Heart right ventricle (tissue), 16 donors: ENCODE measurements around the gene AGTR1. TPM values are rescaled to one million over a fixed set of nuclear protein-coding genes. Genes with fewer than 3 reads are reported as not detected.

Source experiments
- ATAC-seq, 8 donors: fragments of 200-7000 bp; cut with Tn5 transposase; one replicate each; pipeline ENCODE4 v1.9.1; 2020; ENCODE audit warnings: mild to moderate bottlenecking in 8 of 8, moderate library complexity in 8 of 8, moderate number of reproducible peaks in 1 of 8
- DNase-seq, 2 donors: peaks; one replicate each; pipeline ENCODE4 v3.0.0-alpha.2; 2020
- H3K27ac ChIP-seq, 10 donors: fragments of 200-600 bp; sonication (generic) in 2 of 10; one replicate each; pipeline versions ENCODE4 v1.5.0 to v1.8.0; 2020 to 2022; ENCODE audit warnings: mild to moderate bottlenecking in 3 of 10
- H3K27me3 ChIP-seq, 7 donors: fragments of 200-600 bp; one replicate each; pipeline ENCODE4 v1.8.0; 2021 to 2022; ENCODE audit warnings: mild to moderate bottlenecking in 2 of 7
- H3K36me3 ChIP-seq, 9 donors: fragments of 200-600 bp; sonication (generic) in 1 of 9; one replicate each; pipeline versions ENCODE4 v1.5.0 to v1.8.0; 2020 to 2022; ENCODE audit warnings: mild to moderate bottlenecking in 2 of 9
- H3K4me1 ChIP-seq, 9 donors: fragments of 200-600 bp; sonication (generic) in 1 of 9; one replicate each; pipeline versions ENCODE4 v1.5.0 to v1.8.0; 2020 to 2022; ENCODE audit warnings: mild to moderate bottlenecking in 4 of 9
- H3K4me3 ChIP-seq, 10 donors: fragments of 200-600 bp; sonication (generic) in 2 of 10; one replicate each; pipeline versions ENCODE4 v1.5.0 to v1.8.0; 2020 to 2022; ENCODE audit warnings: mild to moderate bottlenecking in 7 of 10, moderate library complexity in 2 of 10
- H3K9me3 ChIP-seq, 11 donors: fragments of 200-600 bp in 10 of 11; sonication (generic) in 2 of 11; one replicate each; pipeline versions ENCODE4 v1.5.0 to v1.8.0; 2013 to 2022; ENCODE audit warnings: mild to moderate bottlenecking in 2 of 11, control low read depth in 1 of 11, moderate library complexity in 1 of 11
- CTCF ChIP-seq, 9 donors: fragments of 200-600 bp; sonication (generic) in 2 of 9; IDR thresholded peaks; one replicate each; pipeline versions ENCODE4 v1.5.0 to v1.8.0; 2021 to 2022; ENCODE audit warnings: antibody characterized with exemption in 9 of 9, mild to moderate bottlenecking in 5 of 9, moderate library complexity in 1 of 9
- WGBS, 2 donors: extraction: QIAGEN DNeasy Blood & Tissue Kit; methylation state at CpG; one replicate each; pipeline ENCODE4 v1.1.7; 2013; ENCODE audit warnings: inconsistent platforms in 1 of 2; 5-methylcytosine and 5-hydroxymethylcytosine counted together
- intact Hi-C, 10 donors: fragments of 100-400 bp; cut with DNase I; formaldehyde crosslinking; loops; one replicate each; pipeline versions ENCODE4 v1.11.1 to v1.14.2; 2022
- polyA plus RNA-seq, 2 donors: library from polyadenylated mRNA; stranded (reverse); fragments of 200-250 nt; gene quantifications; one replicate each; pipeline ENCODE4 v1.2.3, GENCODE V29; 2013
- total RNA-seq, 10 donors: library from RNA; stranded (reverse); fragmentation: NEBNext Ultra II Directional in 3 of 10; extraction: Animal tissue kit (Norgen Biotek cat#: 25700) in 3 of 10; gene quantifications; one replicate each; pipeline versions ENCODE4 v1.2.1 to v1.2.4, GENCODE V29; 2021 to 2023
- donor health status: Arrhythmogenic right ventricular cardiomyopathy.
- donor health status: ischemic (EF 13 %, LVEDD 7.1; RV severe dilation, severe dysfunction).
- donor health status: healthy with polysubstance abuse.
- donor health status: DM: no; HTN: yes; CAD: no.
- donor health status: DM: no; HTN: no; CAD: no.
- donor health status: ischemic (EF 25% LVEDD 6.9; RV normal size, moderate dysfunction).
- donor health status: ischemic (EF 25% LVEDD 5.7; RV mildly dilated, moderate dysfunction).
- donor health status: healthy.
- donor health status: DM: yes; HTN: yes; CAD: no.
- donor health status: Ischemic cardiomyopathy.
- donor health status: ischemic (EF 35%, LVEDD 5.7; RV mildly dilated, moderate dysfunction).
- donor health status: nonischemic (EF 11% LVEDD 7.7; RV severe dilation, severe dysfunction).
- donor health status: DM: yes; HTN: yes; CAD: no.
- donor health status: PGD.
- donor health status: ischemic (EF 29% LVEDD 5.4; RV normal size, mild dysfunction).
- donor health status: nonischemic (EF 23%, LVEDD 6.1; RV moderate dilation, normal function).

Gene AGTR1
- total and polyA plus RNA-seq, 12 donors: 0.28 to 4.5 (median 0.99) TPM

- Histone ChIP-seq H3K4me3 (no peak overlapping the region), H3K9me3 (no peaks in the 10 kb centered on the region), H3K27ac (no peak overlapping the region), H3K27me3 (no peaks in the 10 kb centered on the region), H3K4me1 (peaks cover 0 to 25% (median 0%) of the 10 kb centered on the region in 9 donors), H3K36me3 (no peaks in the 10 kb centered on the region)
- ATAC-seq (no peak), DNase-seq (no peak)
- intact Hi-C loops: no loop called here
- TF ChIP-seq CTCF (IDR thresholded peaks at IDR 0.05): no peak
- WGBS, 2 donors: 93 to 97% methylated on average over 1 of the region's 1 CpG
Observed at GRCh38 chr3:148791920-148792319, 94.2 kb downstream of the AGTR1 start.

GRCh38 chr3:148792516-148792915 is 94.8 kb downstream of the AGTR1 start:
- 68 to 79% methylated on average over 1 of the region's 1 CpG for WGBS, 2 donors

More at GRCh38 chr3:148792516-148792915, 94.8 kb downstream of the AGTR1 start:
- TF ChIP-seq CTCF (IDR thresholded peaks at IDR 0.05): no peak
- DNase-seq (no peak), ATAC-seq (no peak)
- H3K36me3 ChIP-seq: no peaks in the 10 kb centered on the region
- no peak overlapping the region for H3K27ac ChIP-seq
- no peak overlapping the region for H3K4me3 ChIP-seq
- intact Hi-C loops: no loop called here
- peaks cover 0 to 25% (median 0%) of the 10 kb centered on the region in 9 donors for H3K4me1 ChIP-seq
- no peaks in the 10 kb centered on the region for H3K9me3 ChIP-seq
- no peaks in the 10 kb centered on the region for H3K27me3 ChIP-seq

Other genes with a start within 250 kb of the AGTR1 start
- gene CPB1, start 129.9 kb downstream of the AGTR1 start, total RNA-seq: 1 to 10 TPM in 7 of 10 donors, not detected in 3; 1.7 to 3.2 (median 2.2) TPM
- gene CPB1, start 129.9 kb downstream of the AGTR1 start, polyA plus RNA-seq: under 1 TPM in 1 of 2 donors, not detected in 1; 0.29 TPM
- gene CPA3, start 167.4 kb downstream of the AGTR1 start, total RNA-seq: 1 to 10 TPM in 7 of 10 donors, under 1 TPM in 3; 0.28 to 2.6 (median 1.6) TPM
- gene CPA3, start 167.4 kb downstream of the AGTR1 start, polyA plus RNA-seq: under 1 TPM; 0.22 to 0.72 TPM